Measurements from ENCODE around the gene LIPF.

DNA sequence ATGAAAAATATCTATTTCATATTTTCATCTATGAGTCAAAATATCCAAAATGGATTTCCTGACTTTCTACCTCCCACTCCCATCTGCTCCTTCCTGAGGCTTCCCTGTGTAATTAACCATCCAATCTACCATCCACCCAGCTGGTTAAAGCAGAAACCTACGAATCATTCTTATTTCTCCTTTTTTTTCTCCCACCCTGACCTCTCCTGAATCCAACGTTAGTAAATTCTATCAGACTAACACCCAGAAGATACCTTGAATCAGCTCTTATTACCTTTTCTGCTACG is 3.7 kb upstream of the LIPF start:
- TF ChIP-seq, protein P1, sequence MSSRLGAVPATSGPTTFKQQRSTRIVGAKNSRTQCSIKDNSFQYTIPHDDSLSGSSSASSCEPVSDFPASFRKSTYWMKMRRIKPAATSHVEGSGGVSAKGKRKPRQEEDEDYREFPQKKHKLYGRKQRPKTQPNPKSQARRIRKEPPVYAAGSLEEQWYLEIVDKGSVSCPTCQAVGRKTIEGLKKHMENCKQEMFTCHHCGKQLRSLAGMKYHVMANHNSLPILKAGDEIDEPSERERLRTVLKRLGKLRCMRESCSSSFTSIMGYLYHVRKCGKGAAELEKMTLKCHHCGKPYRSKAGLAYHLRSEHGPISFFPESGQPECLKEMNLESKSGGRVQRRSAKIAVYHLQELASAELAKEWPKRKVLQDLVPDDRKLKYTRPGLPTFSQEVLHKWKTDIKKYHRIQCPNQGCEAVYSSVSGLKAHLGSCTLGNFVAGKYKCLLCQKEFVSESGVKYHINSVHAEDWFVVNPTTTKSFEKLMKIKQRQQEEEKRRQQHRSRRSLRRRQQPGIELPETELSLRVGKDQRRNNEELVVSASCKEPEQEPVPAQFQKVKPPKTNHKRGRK (CRISPR knock-in tag; IDR thresholded peaks at IDR 0.05; ENCODE audit: borderline replicate concordance): no peak
- TF ChIP-seq, protein P2, sequence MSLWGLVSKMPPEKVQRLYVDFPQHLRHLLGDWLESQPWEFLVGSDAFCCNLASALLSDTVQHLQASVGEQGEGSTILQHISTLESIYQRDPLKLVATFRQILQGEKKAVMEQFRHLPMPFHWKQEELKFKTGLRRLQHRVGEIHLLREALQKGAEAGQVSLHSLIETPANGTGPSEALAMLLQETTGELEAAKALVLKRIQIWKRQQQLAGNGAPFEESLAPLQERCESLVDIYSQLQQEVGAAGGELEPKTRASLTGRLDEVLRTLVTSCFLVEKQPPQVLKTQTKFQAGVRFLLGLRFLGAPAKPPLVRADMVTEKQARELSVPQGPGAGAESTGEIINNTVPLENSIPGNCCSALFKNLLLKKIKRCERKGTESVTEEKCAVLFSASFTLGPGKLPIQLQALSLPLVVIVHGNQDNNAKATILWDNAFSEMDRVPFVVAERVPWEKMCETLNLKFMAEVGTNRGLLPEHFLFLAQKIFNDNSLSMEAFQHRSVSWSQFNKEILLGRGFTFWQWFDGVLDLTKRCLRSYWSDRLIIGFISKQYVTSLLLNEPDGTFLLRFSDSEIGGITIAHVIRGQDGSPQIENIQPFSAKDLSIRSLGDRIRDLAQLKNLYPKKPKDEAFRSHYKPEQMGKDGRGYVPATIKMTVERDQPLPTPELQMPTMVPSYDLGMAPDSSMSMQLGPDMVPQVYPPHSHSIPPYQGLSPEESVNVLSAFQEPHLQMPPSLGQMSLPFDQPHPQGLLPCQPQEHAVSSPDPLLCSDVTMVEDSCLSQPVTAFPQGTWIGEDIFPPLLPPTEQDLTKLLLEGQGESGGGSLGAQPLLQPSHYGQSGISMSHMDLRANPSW (CRISPR knock-in tag; conservative IDR thresholded peaks at IDR 0.05; ENCODE audit: low read depth): no peak
- TF ChIP-seq, protein P3, sequence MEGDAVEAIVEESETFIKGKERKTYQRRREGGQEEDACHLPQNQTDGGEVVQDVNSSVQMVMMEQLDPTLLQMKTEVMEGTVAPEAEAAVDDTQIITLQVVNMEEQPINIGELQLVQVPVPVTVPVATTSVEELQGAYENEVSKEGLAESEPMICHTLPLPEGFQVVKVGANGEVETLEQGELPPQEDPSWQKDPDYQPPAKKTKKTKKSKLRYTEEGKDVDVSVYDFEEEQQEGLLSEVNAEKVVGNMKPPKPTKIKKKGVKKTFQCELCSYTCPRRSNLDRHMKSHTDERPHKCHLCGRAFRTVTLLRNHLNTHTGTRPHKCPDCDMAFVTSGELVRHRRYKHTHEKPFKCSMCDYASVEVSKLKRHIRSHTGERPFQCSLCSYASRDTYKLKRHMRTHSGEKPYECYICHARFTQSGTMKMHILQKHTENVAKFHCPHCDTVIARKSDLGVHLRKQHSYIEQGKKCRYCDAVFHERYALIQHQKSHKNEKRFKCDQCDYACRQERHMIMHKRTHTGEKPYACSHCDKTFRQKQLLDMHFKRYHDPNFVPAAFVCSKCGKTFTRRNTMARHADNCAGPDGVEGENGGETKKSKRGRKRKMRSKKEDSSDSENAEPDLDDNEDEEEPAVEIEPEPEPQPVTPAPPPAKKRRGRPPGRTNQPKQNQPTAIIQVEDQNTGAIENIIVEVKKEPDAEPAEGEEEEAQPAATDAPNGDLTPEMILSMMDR (IDR thresholded peaks at IDR 0.05): no peak
- TF ChIP-seq, protein P4, sequence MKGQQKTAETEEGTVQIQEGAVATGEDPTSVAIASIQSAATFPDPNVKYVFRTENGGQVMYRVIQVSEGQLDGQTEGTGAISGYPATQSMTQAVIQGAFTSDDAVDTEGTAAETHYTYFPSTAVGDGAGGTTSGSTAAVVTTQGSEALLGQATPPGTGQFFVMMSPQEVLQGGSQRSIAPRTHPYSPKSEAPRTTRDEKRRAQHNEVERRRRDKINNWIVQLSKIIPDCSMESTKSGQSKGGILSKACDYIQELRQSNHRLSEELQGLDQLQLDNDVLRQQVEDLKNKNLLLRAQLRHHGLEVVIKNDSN (CRISPR knock-in tag; IDR thresholded peaks at IDR 0.05): no peak
- TF ChIP-seq, protein P5, sequence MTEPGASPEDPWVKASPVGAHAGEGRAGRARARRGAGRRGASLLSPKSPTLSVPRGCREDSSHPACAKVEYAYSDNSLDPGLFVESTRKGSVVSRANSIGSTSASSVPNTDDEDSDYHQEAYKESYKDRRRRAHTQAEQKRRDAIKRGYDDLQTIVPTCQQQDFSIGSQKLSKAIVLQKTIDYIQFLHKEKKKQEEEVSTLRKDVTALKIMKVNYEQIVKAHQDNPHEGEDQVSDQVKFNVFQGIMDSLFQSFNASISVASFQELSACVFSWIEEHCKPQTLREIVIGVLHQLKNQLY (CRISPR knock-in tag; IDR thresholded peaks at IDR 0.05): no peak
- TF ChIP-seq, protein P6, sequence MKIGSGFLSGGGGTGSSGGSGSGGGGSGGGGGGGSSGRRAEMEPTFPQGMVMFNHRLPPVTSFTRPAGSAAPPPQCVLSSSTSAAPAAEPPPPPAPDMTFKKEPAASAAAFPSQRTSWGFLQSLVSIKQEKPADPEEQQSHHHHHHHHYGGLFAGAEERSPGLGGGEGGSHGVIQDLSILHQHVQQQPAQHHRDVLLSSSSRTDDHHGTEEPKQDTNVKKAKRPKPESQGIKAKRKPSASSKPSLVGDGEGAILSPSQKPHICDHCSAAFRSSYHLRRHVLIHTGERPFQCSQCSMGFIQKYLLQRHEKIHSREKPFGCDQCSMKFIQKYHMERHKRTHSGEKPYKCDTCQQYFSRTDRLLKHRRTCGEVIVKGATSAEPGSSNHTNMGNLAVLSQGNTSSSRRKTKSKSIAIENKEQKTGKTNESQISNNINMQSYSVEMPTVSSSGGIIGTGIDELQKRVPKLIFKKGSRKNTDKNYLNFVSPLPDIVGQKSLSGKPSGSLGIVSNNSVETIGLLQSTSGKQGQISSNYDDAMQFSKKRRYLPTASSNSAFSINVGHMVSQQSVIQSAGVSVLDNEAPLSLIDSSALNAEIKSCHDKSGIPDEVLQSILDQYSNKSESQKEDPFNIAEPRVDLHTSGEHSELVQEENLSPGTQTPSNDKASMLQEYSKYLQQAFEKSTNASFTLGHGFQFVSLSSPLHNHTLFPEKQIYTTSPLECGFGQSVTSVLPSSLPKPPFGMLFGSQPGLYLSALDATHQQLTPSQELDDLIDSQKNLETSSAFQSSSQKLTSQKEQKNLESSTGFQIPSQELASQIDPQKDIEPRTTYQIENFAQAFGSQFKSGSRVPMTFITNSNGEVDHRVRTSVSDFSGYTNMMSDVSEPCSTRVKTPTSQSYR (CRISPR knock-in tag; IDR thresholded peaks at IDR 0.05): no peak
- TF ChIP-seq, protein P7, sequence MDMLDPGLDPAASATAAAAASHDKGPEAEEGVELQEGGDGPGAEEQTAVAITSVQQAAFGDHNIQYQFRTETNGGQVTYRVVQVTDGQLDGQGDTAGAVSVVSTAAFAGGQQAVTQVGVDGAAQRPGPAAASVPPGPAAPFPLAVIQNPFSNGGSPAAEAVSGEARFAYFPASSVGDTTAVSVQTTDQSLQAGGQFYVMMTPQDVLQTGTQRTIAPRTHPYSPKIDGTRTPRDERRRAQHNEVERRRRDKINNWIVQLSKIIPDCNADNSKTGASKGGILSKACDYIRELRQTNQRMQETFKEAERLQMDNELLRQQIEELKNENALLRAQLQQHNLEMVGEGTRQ (CRISPR knock-in tag; IDR thresholded peaks at IDR 0.05): no peak
- TF ChIP-seq CBFB (CRISPR knock-in tag; IDR thresholded peaks at IDR 0.05; ENCODE audit: low read depth): no peak
- TF ChIP-seq, protein P8, sequence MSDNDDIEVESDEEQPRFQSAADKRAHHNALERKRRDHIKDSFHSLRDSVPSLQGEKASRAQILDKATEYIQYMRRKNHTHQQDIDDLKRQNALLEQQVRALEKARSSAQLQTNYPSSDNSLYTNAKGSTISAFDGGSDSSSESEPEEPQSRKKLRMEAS (CRISPR knock-in tag; IDR thresholded peaks at IDR 0.05): no peak

Measured in WTC11 (cell line).